Measurements from ENCODE around the gene CHST4. TPM values are rescaled to one million over a fixed set of nuclear protein-coding genes. Genes with fewer than 3 reads are reported as not detected.

CHST4 gene
- total RNA-seq, 1 experiment from 2014 or later: not detected

- H3K36me3 ChIP-seq (ENCODE audit: low read depth, low read length): no peaks in the 10 kb centered on the region
- CTCF ChIA-PET: no interaction called here
- no peak for ATAC-seq
These were observed 33.4 kb upstream of the CHST4 start for GRCh38 chr16:71492786-71493185.

GRCh38 chr16:71493213-71493612, 33.0 kb upstream of the CHST4 start:
- Histone ChIP-seq H3K4me3 (ENCODE audit: low read length) (no peak overlapping the region), H2AFZ (ENCODE audit: low read length) (no peak overlapping the region), H3K4me1 (ENCODE audit: insufficient read depth, low read length) (no peaks in the 10 kb centered on the region), H3K27ac (ENCODE audit: low read length) (no peak overlapping the region), H3K79me2 (ENCODE audit: low read length) (no peaks in the 10 kb centered on the region), H3F3A (ENCODE audit: low read length, unreplicated experiment) (no peaks in the 10 kb centered on the region), H3K4me2 (ENCODE audit: low read length) (no peak overlapping the region), H4K20me1 (ENCODE audit: low read length) (no peaks in the 10 kb centered on the region), H3K9me2 (replicated peaks; ENCODE audit: low read length) (no peaks in the 10 kb centered on the region), H3K36me3 (ENCODE audit: low read depth, low read length) (no peaks in the 10 kb centered on the region), H3K9me3 (ENCODE audit: low read length) (no peaks in the 10 kb centered on the region), H3K9ac (ENCODE audit: low read length) (no peak overlapping the region), H3K27me3 (ENCODE audit: low read length) (no peaks in the 10 kb centered on the region)
- DNase-seq: no peak
- no peak for ATAC-seq
- TF ChIP-seq EZH2phosphoT487 (IDR thresholded peaks at IDR 0.05; ENCODE audit: borderline replicate concordance, low read length) (no peak), EZH2 (IDR thresholded peaks at IDR 0.05; ENCODE audit: low read length, unreplicated experiment) (no peak), CTCF (conservative IDR thresholded peaks at IDR 0.05; ENCODE audit: low read depth, low read length) (no peak)
- intact Hi-C loops (cut with micrococcal nuclease): no loop called here
- ChIA-PET POLR2A (ENCODE audit: unreplicated experiment) (no interaction called here), CTCF (no interaction called here)
- BruUV-seq (replicated peaks): no TSS peak

More at GRCh38 chr16:71492786-71493185, 33.4 kb upstream of the CHST4 start:
- no peak overlapping the region for H3K27ac ChIP-seq (ENCODE audit: low read length)
- H2AFZ ChIP-seq (ENCODE audit: low read length): no peak overlapping the region
- H3F3A ChIP-seq (ENCODE audit: low read length, unreplicated experiment): no peaks in the 10 kb centered on the region
- no peaks in the 10 kb centered on the region for H3K9me2 ChIP-seq (replicated peaks; ENCODE audit: low read length)
- no peak for DNase-seq
- no peaks in the 10 kb centered on the region for H3K4me1 ChIP-seq (ENCODE audit: insufficient read depth, low read length)
- TF ChIP-seq EZH2phosphoT487 (IDR thresholded peaks at IDR 0.05; ENCODE audit: borderline replicate concordance, low read length): no peak
- TF ChIP-seq CTCF (conservative IDR thresholded peaks at IDR 0.05; ENCODE audit: low read depth, low read length): no peak
- TF ChIP-seq EZH2 (IDR thresholded peaks at IDR 0.05; ENCODE audit: low read length, unreplicated experiment): no peak
- no peaks in the 10 kb centered on the region for H4K20me1 ChIP-seq (ENCODE audit: low read length)
- intact Hi-C loops (cut with micrococcal nuclease): no loop called here
- no peak overlapping the region for H3K9ac ChIP-seq (ENCODE audit: low read length)
- no peaks in the 10 kb centered on the region for H3K79me2 ChIP-seq (ENCODE audit: low read length)
- POLR2A ChIA-PET (ENCODE audit: unreplicated experiment): no interaction called here
- no peak overlapping the region for H3K4me3 ChIP-seq (ENCODE audit: low read length)
- H3K4me2 ChIP-seq (ENCODE audit: low read length): no peak overlapping the region
- no TSS peak for BruUV-seq (replicated peaks)
- H3K9me3 ChIP-seq (ENCODE audit: low read length): no peaks in the 10 kb centered on the region
- H3K27me3 ChIP-seq (ENCODE audit: low read length): no peaks in the 10 kb centered on the region

- Histone ChIP-seq H3K79me2 (ENCODE audit: low read length) (no peaks in the 10 kb centered on the region), H3K4me2 (ENCODE audit: low read length) (no peak overlapping the region), H3F3A (ENCODE audit: low read length, unreplicated experiment) (no peaks in the 10 kb centered on the region), H3K27ac (ENCODE audit: low read length) (no peak overlapping the region), H3K4me3 (ENCODE audit: low read length) (no peak overlapping the region), H3K9me2 (replicated peaks; ENCODE audit: low read length) (no peaks in the 10 kb centered on the region), H3K27me3 (ENCODE audit: low read length) (no peaks in the 10 kb centered on the region), H3K36me3 (ENCODE audit: low read depth, low read length) (no peaks in the 10 kb centered on the region), H3K9ac (ENCODE audit: low read length) (no peak overlapping the region), H2AFZ (ENCODE audit: low read length) (no peak overlapping the region), H4K20me1 (ENCODE audit: low read length) (no peaks in the 10 kb centered on the region), H3K9me3 (ENCODE audit: low read length) (no peaks in the 10 kb centered on the region), H3K4me1 (ENCODE audit: insufficient read depth, low read length) (no peaks in the 10 kb centered on the region)
- DNase-seq (no peak), ATAC-seq (no peak)
- POLR2A ChIA-PET (ENCODE audit: unreplicated experiment): no interaction called here
- intact Hi-C loops (cut with micrococcal nuclease): no loop called here
- no peak for TF ChIP-seq CTCF (conservative IDR thresholded peaks at IDR 0.05; ENCODE audit: low read depth, low read length)
- no peak for TF ChIP-seq EZH2 (IDR thresholded peaks at IDR 0.05; ENCODE audit: low read length, unreplicated experiment)
- no peak for TF ChIP-seq EZH2phosphoT487 (IDR thresholded peaks at IDR 0.05; ENCODE audit: borderline replicate concordance, low read length)
- BruUV-seq (replicated peaks): no TSS peak
- CTCF ChIA-PET: interaction anchor here (0.7 kb wide), 1 partner anchor 31 kb away, joined by 4 read pairs; no protein-coding TSS in a partner anchor
These were observed 28.2 kb upstream of the CHST4 start for GRCh38 chr16:71498031-71498430.

Measured in PC-3 (cell line).